ENCODE measurements around the gene TMEM30A. TPM values are rescaled to one million over a fixed set of nuclear protein-coding genes. Genes with fewer than 3 reads are reported as not detected.

The TMEM30A gene
- total and polyA plus RNA-seq, 2 experiments from 2014 or later: 30.0 to 33.5 TPM

DNA sequence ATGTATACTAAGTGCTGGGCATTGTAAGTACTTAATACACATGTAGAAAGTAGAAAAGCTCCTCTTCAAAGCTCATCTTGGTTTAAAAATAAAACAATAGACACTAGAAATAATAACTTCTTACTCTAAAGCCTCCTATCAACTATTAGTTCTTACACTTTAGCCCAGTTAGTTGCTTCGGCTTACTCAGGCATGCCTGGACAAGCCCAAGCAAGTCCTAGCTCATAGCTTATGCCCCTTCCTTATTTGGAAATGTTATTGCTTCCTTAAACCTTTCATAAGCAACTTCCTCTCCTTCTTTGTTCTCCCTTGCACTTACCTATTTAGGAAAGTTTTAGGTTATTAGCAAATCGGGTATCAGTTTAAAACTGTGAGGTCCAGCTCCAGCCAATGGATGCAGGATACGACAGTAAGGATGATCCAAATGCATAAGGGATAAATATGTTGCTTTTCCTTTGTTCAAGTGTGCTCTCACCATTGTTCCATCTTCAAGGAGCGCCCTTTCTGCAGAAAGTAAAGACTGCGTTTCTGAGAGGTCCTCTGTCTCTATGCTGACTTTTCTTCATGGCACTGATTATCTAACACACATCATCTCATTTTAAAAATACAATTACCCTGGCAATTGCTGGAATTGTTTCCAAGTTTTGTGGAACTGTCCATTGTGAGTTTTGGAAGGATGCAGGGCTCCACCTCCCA lies 12.3 kb downstream of the TMEM30A start:
- DNase-seq (ENCODE audit: low read depth in 1 of 2, low spot score in 1 of 2): peak in 1 of 2 donors; percentile 57
- peak overlapping the region; percentile 32 for H3K27ac ChIP-seq

DNA sequence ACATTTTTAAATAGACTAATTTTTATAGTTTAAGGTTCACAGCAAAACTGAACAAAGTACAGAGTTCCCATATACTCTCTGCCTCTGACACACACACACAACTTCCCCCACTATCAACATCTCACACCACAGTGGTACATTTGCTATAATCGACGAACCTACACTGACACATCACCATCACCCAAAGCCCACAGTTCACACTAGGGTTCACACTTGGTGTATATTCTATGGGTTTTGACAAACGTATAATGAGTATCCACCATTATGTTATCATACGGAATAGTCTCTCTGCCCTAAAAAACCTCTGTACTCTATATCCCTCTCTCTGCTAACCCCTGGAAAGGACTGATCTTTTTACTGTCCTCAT lies 15.6 kb downstream of the TMEM30A start:
- Histone ChIP-seq H3K4me1 (ENCODE audit: low read depth) (peaks cover 12% of the 10 kb centered on the region), H3K27me3 (no peaks in the 10 kb centered on the region), H3K36me3 (peaks cover 6% of the 10 kb centered on the region), H3K4me3 (no peak overlapping the region), H3K27ac (no peak overlapping the region), H3K9me3 (ENCODE audit: low read depth) (no peaks in the 10 kb centered on the region)
- DNase-seq (ENCODE audit: low read depth in 1 of 2, low spot score in 1 of 2): no peak
- TF ChIP-seq, protein P1, sequence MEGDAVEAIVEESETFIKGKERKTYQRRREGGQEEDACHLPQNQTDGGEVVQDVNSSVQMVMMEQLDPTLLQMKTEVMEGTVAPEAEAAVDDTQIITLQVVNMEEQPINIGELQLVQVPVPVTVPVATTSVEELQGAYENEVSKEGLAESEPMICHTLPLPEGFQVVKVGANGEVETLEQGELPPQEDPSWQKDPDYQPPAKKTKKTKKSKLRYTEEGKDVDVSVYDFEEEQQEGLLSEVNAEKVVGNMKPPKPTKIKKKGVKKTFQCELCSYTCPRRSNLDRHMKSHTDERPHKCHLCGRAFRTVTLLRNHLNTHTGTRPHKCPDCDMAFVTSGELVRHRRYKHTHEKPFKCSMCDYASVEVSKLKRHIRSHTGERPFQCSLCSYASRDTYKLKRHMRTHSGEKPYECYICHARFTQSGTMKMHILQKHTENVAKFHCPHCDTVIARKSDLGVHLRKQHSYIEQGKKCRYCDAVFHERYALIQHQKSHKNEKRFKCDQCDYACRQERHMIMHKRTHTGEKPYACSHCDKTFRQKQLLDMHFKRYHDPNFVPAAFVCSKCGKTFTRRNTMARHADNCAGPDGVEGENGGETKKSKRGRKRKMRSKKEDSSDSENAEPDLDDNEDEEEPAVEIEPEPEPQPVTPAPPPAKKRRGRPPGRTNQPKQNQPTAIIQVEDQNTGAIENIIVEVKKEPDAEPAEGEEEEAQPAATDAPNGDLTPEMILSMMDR (IDR thresholded peaks at IDR 0.05; ENCODE audit: low read depth, low read length): no peak

More for the DNA sequence above, 12.3 kb downstream of the TMEM30A start:
- Histone ChIP-seq H3K27me3 (no peaks in the 10 kb centered on the region), H3K36me3 (no peaks in the 10 kb centered on the region), H3K4me3 (no peak overlapping the region), H3K4me1 (ENCODE audit: low read depth) (peaks cover 10% of the 10 kb centered on the region), H3K9me3 (ENCODE audit: low read depth) (no peaks in the 10 kb centered on the region)
- TF ChIP-seq, protein P1 (IDR thresholded peaks at IDR 0.05; ENCODE audit: low read depth, low read length): no peak

DNA sequence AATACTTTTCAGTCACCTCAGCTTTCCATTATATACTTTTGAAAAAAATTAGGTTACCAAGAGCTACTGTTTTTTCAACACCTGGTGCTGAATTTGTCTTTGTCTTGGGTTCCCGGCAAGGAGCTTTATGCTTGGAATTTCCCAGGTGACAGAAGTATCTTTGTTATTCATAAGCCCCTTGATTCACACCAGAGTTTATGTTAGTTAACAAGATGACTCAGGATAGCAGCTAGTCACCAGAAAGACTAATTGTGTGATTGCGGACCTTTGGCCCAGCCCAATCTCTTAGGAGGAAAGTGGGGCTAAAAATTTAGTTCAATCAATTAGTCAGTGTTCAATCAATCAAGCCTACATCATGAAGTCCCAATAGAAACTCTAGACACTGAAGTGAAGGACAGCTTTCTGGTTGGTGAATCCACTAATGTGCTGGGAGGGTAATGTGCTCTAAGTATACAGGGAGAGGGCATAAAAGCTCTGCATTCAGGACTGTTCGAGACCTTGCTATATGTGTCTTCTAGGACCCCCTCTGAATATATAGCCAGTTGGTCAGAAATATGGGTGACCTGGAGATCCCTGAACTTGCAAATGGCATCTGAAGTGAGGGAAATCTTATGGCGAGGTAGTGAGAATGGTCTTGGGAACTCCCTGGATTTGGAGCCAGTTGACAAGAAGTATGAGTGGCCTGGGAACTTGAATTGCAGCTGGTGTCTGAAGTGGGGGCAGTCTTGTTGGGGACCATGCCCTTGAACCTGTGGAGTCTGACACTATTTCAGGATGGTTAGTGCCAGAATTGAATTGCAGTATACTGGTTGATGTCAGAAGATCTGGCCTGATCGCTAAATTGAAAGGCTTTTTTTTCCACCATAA lies 16.2 kb downstream of the TMEM30A start:
- no peak overlapping the region for H3K27ac ChIP-seq
- DNase-seq (ENCODE audit: low read depth in 1 of 2, low spot score in 1 of 2): no peak

DNA sequence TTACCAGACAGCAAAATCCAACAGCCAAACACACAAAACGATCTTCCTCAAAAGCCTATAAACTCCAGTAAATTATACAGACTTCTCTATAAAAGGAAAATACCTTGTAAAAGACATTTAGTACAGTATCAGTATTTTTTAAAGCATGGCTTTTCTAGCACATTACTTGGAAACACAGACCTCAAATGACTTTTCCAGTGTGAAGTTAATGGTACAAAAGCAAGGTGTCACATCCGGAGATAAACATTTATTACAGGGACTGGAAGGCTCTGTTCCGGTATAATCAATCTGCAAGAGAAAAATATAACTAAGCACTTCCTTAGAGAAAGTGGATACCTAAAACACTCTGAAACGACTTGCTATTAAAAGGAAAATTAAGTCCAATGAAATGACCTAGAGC lies 17.1 kb downstream of the TMEM30A start:
- no peak overlapping the region for H3K27ac ChIP-seq
- peaks cover 7% of the 10 kb centered on the region for H3K36me3 ChIP-seq
- TF ChIP-seq, protein P1 (IDR thresholded peaks at IDR 0.05; ENCODE audit: low read depth, low read length): no peak
- DNase-seq (ENCODE audit: low read depth in 1 of 2, low spot score in 1 of 2): no peak
- no peaks in the 10 kb centered on the region for H3K9me3 ChIP-seq (ENCODE audit: low read depth)
- H3K4me1 ChIP-seq (ENCODE audit: low read depth): peaks cover 12% of the 10 kb centered on the region
- no peak overlapping the region for H3K4me3 ChIP-seq
- no peaks in the 10 kb centered on the region for H3K27me3 ChIP-seq

More for the DNA sequence above, 16.2 kb downstream of the TMEM30A start:
- Histone ChIP-seq H3K4me3 (no peak overlapping the region), H3K4me1 (ENCODE audit: low read depth) (peaks cover 12% of the 10 kb centered on the region), H3K27me3 (no peaks in the 10 kb centered on the region), H3K9me3 (ENCODE audit: low read depth) (no peaks in the 10 kb centered on the region), H3K36me3 (peaks cover 7% of the 10 kb centered on the region)
- TF ChIP-seq, protein P1 (IDR thresholded peaks at IDR 0.05; ENCODE audit: low read depth, low read length): no peak

DNA sequence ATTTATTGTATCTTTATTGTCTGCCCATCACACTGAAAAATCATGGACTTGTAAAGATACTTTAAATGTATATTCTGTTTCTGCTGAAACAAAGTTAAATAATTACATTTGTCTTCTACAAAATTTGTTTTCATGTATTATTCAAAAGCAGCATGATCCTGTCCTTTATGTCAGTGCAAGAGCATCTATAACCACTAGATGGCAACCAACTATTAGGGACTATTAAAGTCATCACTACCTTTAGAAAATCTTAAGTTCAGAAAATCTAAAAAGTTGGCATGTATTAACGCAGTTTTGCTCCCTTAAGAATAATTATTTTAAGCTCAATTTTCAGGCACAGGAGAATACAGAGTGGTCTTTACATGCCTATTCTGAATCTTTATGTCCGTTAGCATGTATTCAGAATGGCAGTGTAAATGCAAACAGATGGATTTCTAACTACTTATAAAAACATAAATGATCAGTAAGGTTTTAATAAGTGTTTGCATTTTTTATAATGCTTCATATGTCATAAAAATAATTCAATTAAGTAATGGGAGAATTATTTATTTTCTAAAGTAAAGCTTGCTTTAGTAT lies 17.8 kb downstream of the TMEM30A start:
- no peaks in the 10 kb centered on the region for H3K27me3 ChIP-seq
- no peaks in the 10 kb centered on the region for H3K9me3 ChIP-seq (ENCODE audit: low read depth)
- H3K4me3 ChIP-seq: no peak overlapping the region
- H3K27ac ChIP-seq: no peak overlapping the region
- H3K36me3 ChIP-seq: peaks cover 7% of the 10 kb centered on the region
- DNase-seq (ENCODE audit: low read depth in 1 of 2, low spot score in 1 of 2): peak; percentile 54 to 70
- peaks cover 12% of the 10 kb centered on the region for H3K4me1 ChIP-seq (ENCODE audit: low read depth)
- TF ChIP-seq, protein P1 (IDR thresholded peaks at IDR 0.05; ENCODE audit: low read depth, low read length): peak; percentile 81

All from cardiac muscle cell (in vitro differentiated cells and primary cell).